ENCODE data around the gene KIRREL3.

KIRREL3 gene

DNA sequence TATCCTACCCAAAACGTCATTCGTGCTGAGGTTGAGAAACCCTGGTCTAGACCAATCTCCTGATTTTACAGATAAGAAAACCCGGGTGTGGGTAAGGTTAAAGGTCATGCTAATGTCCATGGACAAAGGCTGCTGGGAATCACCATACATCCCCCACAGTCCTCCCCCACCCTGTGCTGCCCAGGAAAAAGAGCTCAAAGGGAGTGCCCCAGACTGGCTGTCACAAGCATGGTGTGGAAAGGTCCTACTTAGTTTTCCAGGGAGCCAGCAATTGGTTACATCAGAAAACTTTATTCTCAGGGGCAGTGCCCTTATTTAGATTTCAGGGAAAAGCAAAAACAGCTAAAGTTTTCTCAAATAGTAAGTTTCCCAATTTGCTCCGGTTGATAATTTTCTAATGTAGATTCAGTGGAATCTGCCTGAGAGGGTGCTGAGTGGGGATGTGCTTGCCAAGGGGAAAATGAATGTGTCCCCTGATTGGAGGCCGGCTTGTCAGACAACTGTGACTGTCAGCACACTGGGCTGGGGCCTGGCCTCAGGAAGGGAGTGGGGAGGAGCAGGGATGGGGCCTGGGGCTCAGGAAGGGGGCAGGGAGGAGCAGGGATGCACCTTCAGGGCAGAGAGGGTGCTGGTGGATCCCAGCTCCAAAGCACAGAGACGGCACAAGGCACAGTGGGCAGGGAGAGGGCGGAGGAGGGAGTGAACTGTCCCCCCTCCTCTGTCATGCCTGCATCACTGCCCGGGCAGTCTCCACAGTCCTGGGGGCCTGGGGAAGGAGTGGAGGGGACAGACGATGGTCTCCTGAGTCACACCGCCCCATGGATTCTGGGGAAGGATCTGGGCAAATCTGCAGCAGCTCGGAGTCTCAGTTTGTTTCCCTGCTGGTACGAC, 263.6 kb downstream of the KIRREL3 start:
- H3K27ac ChIP-seq (ENCODE audit: low read depth, low read length), result no peak overlapping the region
- H2BK5ac ChIP-seq (ENCODE audit: low read length), result no peak overlapping the region
- H4K8ac ChIP-seq (ENCODE audit: low read depth, low read length), result no peak overlapping the region
- H2BK15ac ChIP-seq (replicated peaks; ENCODE audit: low read depth), result no peak overlapping the region
- H3K36me3 ChIP-seq (ENCODE audit: control insufficient read depth, insufficient read depth, low read length), result no peaks in the 10 kb centered on the region
- no peak overlapping the region for H3K56ac ChIP-seq (ENCODE audit: low read length)
- H2BK120ac ChIP-seq (ENCODE audit: low read depth, low read length), result no peak overlapping the region
- WGBS (ENCODE audit: extremely low coverage, insufficient coverage, low lambda C conversion rate), result no CpG with 5 or more reads among the region's 12 CpGs
- no peaks in the 10 kb centered on the region for H3K79me2 ChIP-seq (ENCODE audit: control insufficient read depth, insufficient read depth, low read length)
- H3K4me3 ChIP-seq (ENCODE audit: low read length), result no peak overlapping the region
- H3K27me3 ChIP-seq (ENCODE audit: insufficient read depth, low read length, poor library complexity), result no peaks in the 10 kb centered on the region
- no peak overlapping the region for H2AK5ac ChIP-seq (ENCODE audit: low read length)
- DNase-seq, result no peak
- no peaks in the 10 kb centered on the region for H3K4me1 ChIP-seq (ENCODE audit: control insufficient read depth, low read depth, low read length)
- no peak overlapping the region for H3K4ac ChIP-seq (ENCODE audit: low read depth, low read length)
- no peak overlapping the region for H3K23ac ChIP-seq (ENCODE audit: low read length)
- H4K5ac ChIP-seq (ENCODE audit: low read length), result no peak overlapping the region
- H3K4me2 ChIP-seq (ENCODE audit: low read length), result no peak overlapping the region
- H3K79me1 ChIP-seq (ENCODE audit: low read length), result no peaks in the 10 kb centered on the region
- no peak overlapping the region for H3K9ac ChIP-seq (ENCODE audit: low read length)
- no peak overlapping the region for H3K18ac ChIP-seq (ENCODE audit: low read length)

DNA sequence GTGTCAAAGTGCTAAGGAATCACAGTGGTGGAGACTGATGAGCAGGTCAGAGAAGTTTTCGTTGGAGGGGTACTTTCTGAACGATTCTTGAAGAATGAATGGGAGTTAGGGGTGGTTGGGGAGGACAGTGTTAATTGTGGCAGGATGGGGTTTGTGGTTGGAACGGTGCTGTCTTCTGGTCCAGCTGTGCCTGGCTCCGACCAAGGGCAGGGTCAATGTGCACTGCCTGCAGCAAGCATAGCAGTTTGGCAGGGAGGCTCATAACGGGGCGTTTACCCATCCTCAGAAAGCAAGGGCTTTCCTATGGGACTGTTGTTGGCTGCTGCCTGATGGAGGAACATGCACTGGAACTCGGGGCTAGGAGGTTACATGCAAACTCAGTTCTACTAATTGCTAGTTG, 265.8 kb downstream of the KIRREL3 start:
- Histone ChIP-seq H2BK5ac (ENCODE audit: low read length) (no peak overlapping the region), H2BK15ac (replicated peaks; ENCODE audit: low read depth) (no peak overlapping the region), H3K27me3 (ENCODE audit: insufficient read depth, low read length, poor library complexity) (no peaks in the 10 kb centered on the region), H4K8ac (ENCODE audit: low read depth, low read length) (no peak overlapping the region), H3K4me2 (ENCODE audit: low read length) (no peak overlapping the region), H3K4ac (ENCODE audit: low read depth, low read length) (no peak overlapping the region), H3K4me1 (ENCODE audit: control insufficient read depth, low read depth, low read length) (no peaks in the 10 kb centered on the region), H3K18ac (ENCODE audit: low read length) (no peak overlapping the region), H4K5ac (ENCODE audit: low read length) (no peak overlapping the region), H2AK5ac (ENCODE audit: low read length) (no peak overlapping the region), H2BK120ac (ENCODE audit: low read depth, low read length) (no peak overlapping the region), H3K23ac (ENCODE audit: low read length) (no peak overlapping the region), H3K9ac (ENCODE audit: low read length) (no peak overlapping the region), H3K79me2 (ENCODE audit: control insufficient read depth, insufficient read depth, low read length) (no peaks in the 10 kb centered on the region), H3K36me3 (ENCODE audit: control insufficient read depth, insufficient read depth, low read length) (no peaks in the 10 kb centered on the region), H3K79me1 (ENCODE audit: low read length) (no peaks in the 10 kb centered on the region), H3K27ac (ENCODE audit: low read depth, low read length) (no peak overlapping the region), H3K4me3 (ENCODE audit: low read length) (no peak overlapping the region), H3K56ac (ENCODE audit: low read length) (no peak overlapping the region)
- no CpG with 5 or more reads among the region's 7 CpGs for WGBS (ENCODE audit: extremely low coverage, insufficient coverage, low lambda C conversion rate)
- DNase-seq, result no peak

GRCh38 chr11:126733685-126734084, 266.9 kb downstream of the KIRREL3 start:
- Histone ChIP-seq H3K27ac (ENCODE audit: low read depth, low read length) (no peak overlapping the region), H3K27me3 (ENCODE audit: insufficient read depth, low read length, poor library complexity) (no peaks in the 10 kb centered on the region), H3K4me1 (ENCODE audit: control insufficient read depth, low read depth, low read length) (no peaks in the 10 kb centered on the region), H4K5ac (ENCODE audit: low read length) (no peak overlapping the region), H3K36me3 (ENCODE audit: control insufficient read depth, insufficient read depth, low read length) (no peaks in the 10 kb centered on the region), H2AK5ac (ENCODE audit: low read length) (no peak overlapping the region), H3K23ac (ENCODE audit: low read length) (no peak overlapping the region), H2BK120ac (ENCODE audit: low read depth, low read length) (no peak overlapping the region), H3K79me1 (ENCODE audit: low read length) (no peaks in the 10 kb centered on the region), H3K4me3 (ENCODE audit: low read length) (no peak overlapping the region), H2BK15ac (replicated peaks; ENCODE audit: low read depth) (no peak overlapping the region), H3K4me2 (ENCODE audit: low read length) (no peak overlapping the region), H3K18ac (ENCODE audit: low read length) (no peak overlapping the region), H3K56ac (ENCODE audit: low read length) (no peak overlapping the region), H3K9ac (ENCODE audit: low read length) (no peak overlapping the region), H2BK5ac (ENCODE audit: low read length) (no peak overlapping the region), H3K4ac (ENCODE audit: low read depth, low read length) (no peak overlapping the region), H4K8ac (ENCODE audit: low read depth, low read length) (no peak overlapping the region), H3K79me2 (ENCODE audit: control insufficient read depth, insufficient read depth, low read length) (no peaks in the 10 kb centered on the region)
- no peak for DNase-seq
- no CpG with 5 or more reads among the region's 2 CpGs for WGBS (ENCODE audit: extremely low coverage, insufficient coverage, low lambda C conversion rate)

DNA sequence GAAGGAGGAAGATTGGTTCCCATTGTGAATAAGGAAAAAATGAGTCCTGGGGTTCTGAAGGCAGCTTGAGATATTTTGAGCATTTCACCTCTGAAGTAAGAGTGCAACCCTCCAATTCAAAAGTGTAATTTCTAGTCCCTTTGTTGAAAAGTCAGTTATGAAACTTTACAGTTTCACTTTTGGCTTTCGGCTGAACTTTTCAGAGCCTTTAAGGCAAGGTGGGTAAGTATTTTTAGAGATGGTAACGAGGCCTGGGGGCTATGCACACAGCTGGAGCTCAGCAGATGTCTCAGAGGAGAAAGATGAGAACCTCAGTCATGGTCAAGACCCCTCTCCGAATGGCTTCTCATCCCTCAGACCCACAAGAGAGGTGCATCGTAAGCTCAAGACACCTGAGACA, 267.6 kb downstream of the KIRREL3 start:
- WGBS (ENCODE audit: extremely low coverage, insufficient coverage, low lambda C conversion rate), result no CpG with 5 or more reads among the region's 4 CpGs
- H3K79me1 ChIP-seq (ENCODE audit: low read length), result no peaks in the 10 kb centered on the region

DNA sequence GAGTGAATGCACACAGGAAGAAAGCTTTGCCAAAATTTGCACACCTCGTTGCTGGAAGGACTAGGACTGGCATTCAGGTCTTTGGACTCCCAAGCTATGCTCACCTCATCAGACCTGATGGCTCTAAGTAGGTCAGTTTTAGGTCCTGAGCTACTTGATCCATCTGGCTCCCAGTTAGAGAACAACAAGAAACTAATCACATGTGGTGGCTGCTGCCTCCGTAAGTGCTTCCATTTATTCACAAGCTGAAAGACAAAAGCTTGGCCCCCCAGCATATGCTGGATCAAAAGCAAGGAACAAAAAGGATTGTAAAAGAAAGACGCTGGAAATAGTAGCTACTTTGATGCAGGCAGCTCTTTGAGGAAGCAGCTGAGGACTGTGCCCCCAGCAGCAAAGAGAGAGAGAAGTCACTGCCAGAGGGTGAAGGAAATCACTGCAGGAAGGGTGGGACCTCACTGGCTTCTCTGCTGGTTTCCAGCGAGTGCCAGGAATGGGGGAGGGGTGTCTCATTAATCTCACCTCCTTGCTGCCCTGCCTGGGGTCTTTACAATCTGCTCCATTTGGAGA, 268.9 kb downstream of the KIRREL3 start:
- Histone ChIP-seq H3K9ac (ENCODE audit: low read length) (no peak overlapping the region), H2BK15ac (replicated peaks; ENCODE audit: low read depth) (no peak overlapping the region), H3K36me3 (ENCODE audit: control insufficient read depth, insufficient read depth, low read length) (no peaks in the 10 kb centered on the region), H3K27me3 (ENCODE audit: insufficient read depth, low read length, poor library complexity) (no peaks in the 10 kb centered on the region), H3K23ac (ENCODE audit: low read length) (no peak overlapping the region), H2AK5ac (ENCODE audit: low read length) (no peak overlapping the region), H3K4me2 (ENCODE audit: low read length) (no peak overlapping the region), H2BK5ac (ENCODE audit: low read length) (no peak overlapping the region), H3K18ac (ENCODE audit: low read length) (no peak overlapping the region), H3K4me1 (ENCODE audit: control insufficient read depth, low read depth, low read length) (no peaks in the 10 kb centered on the region), H3K27ac (ENCODE audit: low read depth, low read length) (no peak overlapping the region), H3K79me1 (ENCODE audit: low read length) (no peaks in the 10 kb centered on the region), H4K8ac (ENCODE audit: low read depth, low read length) (no peak overlapping the region), H4K5ac (ENCODE audit: low read length) (no peak overlapping the region), H3K4me3 (ENCODE audit: low read length) (no peak overlapping the region), H3K4ac (ENCODE audit: low read depth, low read length) (no peak overlapping the region), H2BK120ac (ENCODE audit: low read depth, low read length) (no peak overlapping the region), H3K79me2 (ENCODE audit: control insufficient read depth, insufficient read depth, low read length) (no peaks in the 10 kb centered on the region), H3K56ac (ENCODE audit: low read length) (no peak overlapping the region)
- no peak for DNase-seq
- no CpG with 5 or more reads among the region's 4 CpGs for WGBS (ENCODE audit: extremely low coverage, insufficient coverage, low lambda C conversion rate)

More for the DNA sequence above, 267.6 kb downstream of the KIRREL3 start:
- Histone ChIP-seq H3K9ac (ENCODE audit: low read length) (no peak overlapping the region), H3K23ac (ENCODE audit: low read length) (no peak overlapping the region), H3K56ac (ENCODE audit: low read length) (no peak overlapping the region), H2BK5ac (ENCODE audit: low read length) (no peak overlapping the region), H4K8ac (ENCODE audit: low read depth, low read length) (no peak overlapping the region), H3K79me2 (ENCODE audit: control insufficient read depth, insufficient read depth, low read length) (no peaks in the 10 kb centered on the region), H2BK120ac (ENCODE audit: low read depth, low read length) (no peak overlapping the region), H4K5ac (ENCODE audit: low read length) (no peak overlapping the region), H3K4me2 (ENCODE audit: low read length) (no peak overlapping the region), H3K27ac (ENCODE audit: low read depth, low read length) (no peak overlapping the region), H3K27me3 (ENCODE audit: insufficient read depth, low read length, poor library complexity) (no peaks in the 10 kb centered on the region), H2AK5ac (ENCODE audit: low read length) (no peak overlapping the region), H3K18ac (ENCODE audit: low read length) (no peak overlapping the region), H3K4ac (ENCODE audit: low read depth, low read length) (no peak overlapping the region), H3K36me3 (ENCODE audit: control insufficient read depth, insufficient read depth, low read length) (no peaks in the 10 kb centered on the region), H3K4me3 (ENCODE audit: low read length) (no peak overlapping the region), H3K4me1 (ENCODE audit: control insufficient read depth, low read depth, low read length) (no peaks in the 10 kb centered on the region), H2BK15ac (replicated peaks; ENCODE audit: low read depth) (no peak overlapping the region)
- no peak for DNase-seq
